ENCODE data around the gene UGT1A8.
"Not testable (repeated sequence)": the region's sequence is repeated elsewhere in the genome, so short reads cannot be mapped to it uniquely, and the experiment has no call there.

UGT1A8 gene

DNA sequence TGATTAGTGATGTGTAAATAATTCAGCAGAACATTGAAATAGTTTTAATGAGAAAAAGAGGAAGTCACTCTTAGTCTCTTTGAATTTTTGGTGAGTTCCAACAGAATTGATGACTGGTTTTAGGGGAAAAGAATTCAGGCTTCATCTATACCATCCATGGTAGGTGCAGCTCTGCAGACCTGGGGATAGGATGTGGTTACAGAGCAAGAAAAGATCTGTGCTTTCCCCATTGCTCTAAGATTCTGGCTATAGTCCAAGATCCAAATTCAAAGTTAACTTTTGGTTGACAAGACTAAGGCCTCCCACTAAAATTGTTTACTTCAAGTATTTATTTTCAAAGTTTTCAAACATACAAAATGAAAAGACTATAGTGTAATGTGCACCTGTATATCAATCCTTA, 22.4 kb downstream of the UGT1A8 start:
- DNase-seq (ENCODE audit: low read depth in 2 of 2) = no peak

DNA sequence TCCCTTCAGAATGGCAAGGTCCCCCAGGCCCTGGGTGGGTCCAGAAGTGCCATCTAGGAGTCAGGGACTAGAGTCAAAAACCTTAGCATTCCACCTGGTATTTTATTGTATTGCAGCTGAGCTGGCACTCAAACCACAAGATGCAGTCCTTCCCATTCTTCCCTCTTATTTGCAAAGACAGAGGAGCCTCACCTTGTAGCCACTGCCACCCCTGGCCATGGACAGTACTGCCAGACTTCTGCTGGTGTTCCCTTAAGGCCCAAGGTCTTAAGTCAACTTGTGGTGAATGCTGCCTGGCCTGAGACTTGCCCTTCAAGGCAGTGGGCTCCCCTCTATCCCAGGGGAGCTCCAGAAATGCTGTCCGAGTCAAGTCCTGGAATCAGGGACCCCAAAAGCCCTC, 25.7 kb downstream of the UGT1A8 start:
- DNase-seq (ENCODE audit: low read depth in 2 of 2) = no peak

DNA sequence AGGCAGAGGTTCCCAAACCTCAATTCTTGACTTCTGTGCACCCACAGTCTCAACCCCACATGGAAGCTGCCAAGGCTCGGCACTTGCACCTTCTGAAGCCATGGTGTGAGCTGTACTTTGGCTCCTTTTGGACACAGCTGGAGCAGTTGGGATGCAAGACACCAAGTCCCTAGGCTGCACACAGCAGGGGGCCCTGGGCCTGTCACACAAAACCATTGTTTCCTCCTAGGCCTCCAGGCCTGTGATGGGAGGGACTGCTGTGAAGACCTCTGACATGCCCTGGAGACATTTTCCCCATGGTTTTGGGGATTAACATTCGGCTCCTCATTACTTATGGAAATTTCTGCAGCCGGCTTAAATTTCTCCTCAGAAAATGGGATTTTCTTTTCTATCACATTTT, 28.6 kb downstream of the UGT1A8 start:
- not testable (repeated sequence) for DNase-seq (ENCODE audit: low read depth in 2 of 2)

DNA sequence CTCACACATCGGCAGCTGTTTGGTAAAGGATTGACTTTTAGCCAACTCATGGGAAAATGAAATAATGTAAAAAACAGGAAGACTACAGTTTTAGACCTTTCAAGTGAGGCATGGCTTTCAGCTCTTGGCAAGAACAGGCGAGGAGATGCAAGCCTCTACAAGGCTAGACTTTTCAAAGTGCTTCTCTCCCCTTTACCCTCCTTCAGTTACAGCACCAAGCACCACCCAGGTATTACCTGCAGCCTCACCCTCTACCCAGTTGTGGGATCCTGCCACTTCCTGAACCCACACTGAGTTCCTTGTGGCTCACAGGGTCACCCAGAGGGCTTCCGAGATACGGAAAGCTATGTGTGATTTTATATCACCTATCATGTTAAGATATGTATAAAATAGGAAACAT, 33.5 kb downstream of the UGT1A8 start:
- no peak for DNase-seq (ENCODE audit: low read depth in 2 of 2)

DNA sequence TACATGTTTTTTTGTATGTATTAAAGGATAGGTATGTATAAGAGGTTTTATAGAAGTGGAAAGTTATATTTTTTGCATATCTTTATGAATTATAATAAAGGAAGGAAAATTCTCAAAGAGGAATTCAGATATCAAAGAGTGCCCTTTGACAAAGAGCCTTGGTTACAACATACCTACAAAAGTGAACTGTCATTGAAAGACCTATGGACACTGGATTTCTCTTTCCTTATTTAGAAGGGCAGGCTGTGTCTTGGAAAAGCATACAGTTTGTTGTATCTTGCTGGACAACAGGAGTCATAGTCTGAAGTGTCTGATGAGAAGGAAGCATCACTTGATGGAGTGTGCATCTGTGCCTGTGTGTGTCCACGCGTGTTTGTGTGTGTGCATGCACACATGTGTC, 34.0 kb downstream of the UGT1A8 start:
- DNase-seq (ENCODE audit: low read depth in 2 of 2) = no peak

DNA sequence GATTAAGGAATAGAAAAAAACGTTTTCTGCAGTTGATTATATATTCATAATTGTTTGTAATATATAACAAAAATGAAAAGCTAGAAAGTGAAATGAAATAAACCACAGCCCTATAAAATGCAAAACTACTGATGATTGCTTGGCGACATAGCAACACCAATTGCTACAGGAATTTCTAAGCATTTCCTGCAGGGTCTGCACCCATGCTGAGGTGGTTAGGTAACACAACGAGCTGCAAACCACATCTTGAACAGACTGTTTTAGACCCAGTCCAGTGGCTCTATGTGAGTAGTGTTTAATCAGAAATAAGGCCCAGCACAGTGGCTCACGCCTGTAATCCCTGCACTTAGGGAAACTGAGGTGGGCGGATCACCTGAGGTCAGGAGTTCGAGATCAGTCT, 37.1 kb downstream of the UGT1A8 start:
- DNase-seq (ENCODE audit: low read depth in 2 of 2) = no peak

DNA sequence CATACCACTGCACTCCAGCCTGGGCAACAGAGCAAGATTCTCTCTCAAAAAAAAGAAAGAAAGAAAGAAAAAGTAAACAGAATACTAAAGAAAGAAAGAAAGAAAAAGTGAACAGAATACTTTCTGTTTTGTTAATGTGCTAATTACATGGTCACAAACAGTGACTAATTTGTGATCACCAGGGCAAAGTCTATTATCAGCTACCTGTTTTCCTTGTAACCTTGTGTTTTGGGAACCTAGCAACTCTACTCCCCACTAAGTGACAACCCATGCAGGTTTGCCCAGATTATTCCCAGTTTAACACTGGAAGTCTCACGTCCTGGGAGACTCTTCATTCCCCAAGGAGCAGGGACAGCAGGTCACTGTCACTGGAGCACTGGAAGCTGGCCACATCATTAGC, 37.6 kb downstream of the UGT1A8 start:
- no peak for DNase-seq (ENCODE audit: low read depth in 2 of 2)

DNA sequence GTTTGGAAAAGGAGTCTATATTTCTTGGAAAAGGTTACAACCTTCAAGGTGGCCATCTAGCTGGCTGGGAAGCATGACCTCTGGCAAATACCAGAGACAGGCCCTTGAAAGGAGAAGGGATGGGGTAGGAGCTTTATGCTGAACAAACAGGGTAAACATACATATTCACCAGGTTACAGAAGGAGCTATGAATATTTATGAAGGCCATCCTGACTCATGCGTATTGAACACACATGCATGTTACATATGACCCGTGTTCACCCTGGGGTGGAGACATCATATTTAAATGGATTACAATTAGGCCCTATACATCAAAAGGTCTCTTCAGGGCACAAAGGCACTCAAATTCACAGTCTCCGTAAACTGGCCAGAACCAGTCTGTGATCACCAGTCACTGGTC, 38.5 kb downstream of the UGT1A8 start:
- DNase-seq (ENCODE audit: low read depth in 2 of 2) = not testable (repeated sequence)

DNA sequence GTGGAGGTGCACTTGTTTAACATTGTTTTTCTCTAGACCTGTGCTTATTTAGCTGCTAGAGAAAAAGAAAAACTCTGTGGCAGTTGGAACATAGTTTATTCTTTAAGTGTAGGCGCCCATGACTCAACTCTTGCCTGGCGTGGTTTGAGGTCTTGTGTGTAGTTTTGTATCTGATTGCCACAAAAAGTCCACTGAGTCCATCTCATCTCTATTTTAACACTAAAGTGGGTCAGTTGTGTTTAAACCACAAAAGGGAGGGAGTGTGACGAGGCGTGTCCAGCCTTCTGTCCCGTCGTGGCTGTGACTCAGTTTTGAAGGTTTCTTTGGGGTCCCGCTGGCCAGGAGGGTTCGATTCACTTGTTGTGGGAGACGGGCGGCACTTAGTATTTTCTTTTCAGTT, 39.0 kb downstream of the UGT1A8 start:
- no peak for DNase-seq (ENCODE audit: low read depth in 2 of 2)

DNA sequence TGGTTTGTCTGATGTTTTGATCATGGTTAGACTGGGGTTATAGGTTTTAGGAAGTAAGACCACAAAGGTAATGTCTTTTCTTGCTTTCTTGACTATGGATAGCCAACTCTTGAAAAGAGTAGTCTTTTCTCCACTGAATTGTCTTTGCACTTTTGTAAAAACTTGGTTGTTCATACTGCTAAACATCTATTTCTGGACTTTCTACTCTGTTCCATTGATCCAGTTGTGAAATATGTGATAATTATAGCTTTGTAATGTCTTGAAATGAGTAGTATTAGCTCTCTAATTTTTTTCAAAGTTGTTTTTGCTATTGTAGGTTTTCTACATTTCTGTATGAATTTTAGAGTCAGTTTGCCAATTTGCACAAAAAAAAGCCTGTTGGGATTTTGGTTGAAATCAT, 41.2 kb downstream of the UGT1A8 start:
- DNase-seq (ENCODE audit: low read depth in 2 of 2) = no peak

DNA sequence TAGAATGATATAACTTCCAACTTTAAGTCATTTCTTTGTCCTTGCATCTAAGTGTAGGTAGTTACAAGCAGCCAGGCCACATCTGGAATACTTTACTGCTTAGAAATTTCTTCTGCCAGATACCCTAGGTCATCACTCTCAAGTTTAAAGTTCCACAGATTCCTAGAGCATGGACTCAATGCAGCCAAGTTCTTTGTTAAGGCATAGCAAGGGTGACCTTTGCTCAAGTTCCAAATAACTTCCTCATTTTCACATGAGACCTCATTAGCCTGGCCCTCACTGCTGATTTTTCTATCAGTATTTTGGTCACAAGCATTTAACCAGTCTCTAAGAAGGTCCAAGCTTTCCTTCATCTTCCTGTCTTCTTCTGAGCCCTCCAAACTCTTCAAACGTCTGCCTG, 46.5 kb downstream of the UGT1A8 start:
- no peak for DNase-seq (ENCODE audit: low read depth in 2 of 2)

DNA sequence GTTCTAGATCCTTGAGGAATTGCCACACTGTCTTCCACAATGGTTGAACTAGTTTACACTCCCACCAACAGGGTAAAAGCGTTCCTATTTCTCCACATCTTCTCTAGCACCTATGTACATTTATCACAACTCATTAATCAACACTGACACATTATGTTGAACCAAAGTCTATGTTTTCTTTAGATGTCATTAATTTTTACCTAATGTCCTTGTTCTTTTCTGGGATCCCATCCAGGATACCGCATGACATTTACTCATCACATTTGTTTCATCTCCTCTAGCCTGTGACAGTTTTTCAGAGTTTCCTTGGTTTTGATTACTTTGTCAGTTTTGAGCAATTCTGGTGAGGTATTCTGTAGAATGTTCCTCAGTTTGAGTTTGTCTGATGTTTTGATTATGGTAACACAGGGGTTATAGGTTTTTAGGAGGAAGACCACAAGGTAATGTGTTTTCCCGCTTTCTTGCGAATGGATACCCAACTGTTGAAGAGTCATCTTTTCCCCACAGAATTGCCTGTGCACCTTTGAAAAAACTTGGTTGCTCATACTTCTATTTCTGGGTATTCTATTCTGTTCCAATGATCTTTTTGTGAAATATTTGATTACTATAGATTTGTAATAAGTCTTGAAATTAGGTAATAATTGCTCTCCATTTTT, 51.3 kb downstream of the UGT1A8 start:
- no peak for DNase-seq (ENCODE audit: low read depth in 2 of 2)

DNA sequence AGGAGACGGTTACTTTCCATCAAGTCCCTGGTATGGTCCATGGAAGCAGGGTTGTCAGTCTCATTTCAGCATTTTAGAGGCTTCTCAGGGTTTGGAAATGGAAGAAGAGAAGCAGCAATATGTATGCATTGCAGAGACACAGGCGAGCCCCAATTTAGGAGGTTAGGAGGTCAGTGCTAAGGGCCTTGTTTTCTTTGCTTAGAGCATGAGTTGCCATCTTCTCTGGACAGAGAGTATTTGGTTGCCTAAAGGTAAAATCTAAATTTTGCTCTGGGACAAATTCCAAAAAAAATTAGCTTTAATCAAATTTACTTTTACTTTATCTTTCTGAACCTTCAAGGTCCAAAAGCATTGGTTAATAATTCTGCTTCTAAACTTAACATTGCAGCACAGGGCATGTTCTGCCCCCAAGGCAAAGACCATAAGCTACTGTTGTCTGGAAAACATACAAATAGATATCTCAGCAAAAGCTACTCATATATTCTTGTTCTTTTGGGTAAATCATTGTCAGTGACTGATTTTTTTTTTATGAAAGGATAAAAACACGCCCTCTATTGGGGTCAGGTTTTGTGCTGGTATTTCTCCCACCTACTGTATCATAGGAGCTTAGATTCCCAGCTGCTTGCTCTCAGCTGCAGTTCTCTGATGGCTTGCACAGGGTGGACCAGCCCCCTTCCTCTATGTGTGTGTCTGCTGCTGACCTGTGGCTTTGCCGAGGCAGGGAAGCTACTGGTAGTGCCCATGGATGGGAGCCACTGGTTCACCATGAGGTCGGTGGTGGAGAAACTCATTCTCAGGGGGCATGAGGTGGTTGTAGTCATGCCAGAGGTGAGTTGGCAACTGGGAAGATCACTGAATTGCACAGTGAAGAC, 54.1 kb downstream of the UGT1A8 start, which contains the start of gene UGT1A9:
Gene UGT1A9, plus strand, starts transcription at position 609 of the 872 bp plus-strand sequence. Its CDS starts 37 bp downstream, at position 646.
- no peak for DNase-seq (ENCODE audit: low read depth in 2 of 2)

DNA sequence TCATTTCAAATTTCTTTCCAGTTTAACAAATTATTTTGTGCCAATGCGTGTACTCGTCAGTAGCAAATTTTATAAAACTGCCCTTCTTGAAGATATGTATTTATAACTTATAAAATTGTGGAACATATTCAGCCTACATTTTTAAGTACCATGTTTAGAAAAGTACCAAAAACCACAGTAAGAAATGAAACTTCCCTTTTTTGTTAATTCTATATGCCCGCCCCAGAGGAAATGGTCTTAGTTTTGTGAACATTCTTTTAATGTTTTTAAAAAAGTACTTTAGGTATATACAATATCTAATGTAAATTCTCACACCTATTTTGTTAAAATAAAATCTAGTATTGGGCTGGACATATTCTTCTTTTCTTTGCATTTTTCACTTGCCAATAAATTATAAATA, 55.5 kb downstream of the UGT1A8 start:
- no peak for DNase-seq (ENCODE audit: low read depth in 2 of 2)

DNA sequence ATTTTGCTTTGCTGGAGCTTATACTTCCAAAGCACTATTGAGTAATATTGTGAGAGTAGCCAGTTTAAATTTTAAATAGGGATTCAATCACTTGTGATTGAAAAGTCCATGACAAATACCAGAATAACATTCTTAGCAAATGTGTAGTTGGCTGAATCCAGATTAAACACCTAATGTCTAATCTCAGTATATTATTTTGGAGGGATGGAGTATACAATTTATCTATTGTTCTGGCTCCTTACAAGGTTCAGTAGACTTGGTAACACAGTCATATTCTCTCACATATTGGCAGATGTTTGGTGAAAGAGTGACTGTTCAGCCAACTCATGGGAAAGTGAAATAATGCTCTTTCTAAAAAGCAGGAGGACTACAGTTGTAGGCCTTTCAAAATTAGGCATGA, 56.5 kb downstream of the UGT1A8 start:
- no peak for DNase-seq (ENCODE audit: low read depth in 2 of 2)

DNA sequence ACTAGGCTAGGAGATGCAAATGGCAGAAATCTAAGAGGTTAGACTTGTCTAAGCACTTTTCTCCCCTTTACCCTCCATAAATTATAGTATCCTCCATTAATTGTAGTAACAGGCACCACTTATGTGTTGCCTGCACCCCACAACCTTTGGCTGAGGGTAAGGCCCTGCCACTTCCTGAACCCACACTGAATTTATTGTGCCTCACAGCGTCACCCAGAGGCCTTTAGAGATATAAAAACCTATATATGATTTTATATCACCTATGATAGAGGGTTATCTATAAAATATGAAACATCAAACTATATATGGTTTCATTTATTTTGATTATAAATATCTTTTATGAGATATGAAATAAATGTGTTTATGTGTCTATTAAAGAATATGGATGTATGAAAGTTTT, 56.9 kb downstream of the UGT1A8 start:
- no peak for DNase-seq (ENCODE audit: low read depth in 2 of 2)

DNA sequence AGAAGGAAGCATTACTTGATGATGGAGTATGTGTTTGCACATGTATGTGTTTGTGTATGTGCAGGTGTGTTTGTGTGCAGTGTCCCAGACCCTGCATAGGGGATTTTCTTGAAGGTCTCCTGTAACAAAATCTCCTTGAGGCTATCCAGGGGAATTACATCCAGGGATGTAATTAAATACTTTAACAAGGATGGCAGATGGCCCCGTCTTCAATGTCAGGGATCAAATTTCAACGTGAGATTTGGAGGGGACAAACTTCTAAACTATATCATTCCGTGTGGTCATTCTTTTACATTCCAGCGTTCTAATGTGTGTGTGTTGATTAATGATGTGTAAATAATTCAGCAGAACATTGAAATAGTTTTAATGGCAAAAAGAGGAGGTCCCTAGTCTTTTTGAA, 57.6 kb downstream of the UGT1A8 start:
- DNase-seq (ENCODE audit: low read depth in 2 of 2) = no peak

DNA sequence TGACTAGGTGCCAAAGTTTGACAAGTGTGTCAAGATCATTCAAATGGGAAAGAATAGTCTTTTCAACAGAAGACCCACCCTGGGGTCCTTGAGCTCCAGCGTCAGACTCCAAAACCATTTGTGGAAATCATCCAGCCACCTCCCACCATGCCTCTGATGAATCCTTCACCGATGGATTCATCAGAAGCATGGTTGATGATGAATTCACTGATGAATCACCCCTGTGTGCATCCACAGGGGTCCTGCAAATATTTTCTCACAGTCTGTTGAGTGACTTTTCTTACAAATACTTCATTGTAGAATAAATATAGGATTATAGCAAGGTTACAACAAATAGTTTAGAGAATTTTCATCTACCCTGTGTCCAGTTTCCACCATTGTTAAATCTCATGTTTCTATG, 58.6 kb downstream of the UGT1A8 start:
- no peak for DNase-seq (ENCODE audit: low read depth in 2 of 2)

DNA sequence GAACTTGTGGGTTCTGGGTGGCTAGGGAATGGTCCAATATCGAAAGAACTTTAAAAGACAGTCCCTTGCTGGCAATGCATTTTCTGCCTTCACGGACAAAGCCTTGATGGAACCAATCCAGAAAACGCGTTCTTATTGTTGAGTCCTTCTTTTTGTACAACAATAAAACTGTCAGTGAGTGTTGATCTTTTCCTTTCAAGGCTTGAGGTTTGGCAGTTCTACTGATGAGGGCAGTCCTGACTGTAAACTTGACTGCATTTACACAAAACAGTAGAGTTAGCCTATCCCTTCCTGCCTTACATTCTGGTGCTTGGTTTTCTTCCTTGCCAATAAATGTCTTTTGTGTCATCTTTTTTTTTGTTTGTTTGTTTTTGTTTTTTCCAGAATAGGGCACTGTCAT, 61.8 kb downstream of the UGT1A8 start:
- DNase-seq (ENCODE audit: low read depth in 2 of 2) = no peak

DNA sequence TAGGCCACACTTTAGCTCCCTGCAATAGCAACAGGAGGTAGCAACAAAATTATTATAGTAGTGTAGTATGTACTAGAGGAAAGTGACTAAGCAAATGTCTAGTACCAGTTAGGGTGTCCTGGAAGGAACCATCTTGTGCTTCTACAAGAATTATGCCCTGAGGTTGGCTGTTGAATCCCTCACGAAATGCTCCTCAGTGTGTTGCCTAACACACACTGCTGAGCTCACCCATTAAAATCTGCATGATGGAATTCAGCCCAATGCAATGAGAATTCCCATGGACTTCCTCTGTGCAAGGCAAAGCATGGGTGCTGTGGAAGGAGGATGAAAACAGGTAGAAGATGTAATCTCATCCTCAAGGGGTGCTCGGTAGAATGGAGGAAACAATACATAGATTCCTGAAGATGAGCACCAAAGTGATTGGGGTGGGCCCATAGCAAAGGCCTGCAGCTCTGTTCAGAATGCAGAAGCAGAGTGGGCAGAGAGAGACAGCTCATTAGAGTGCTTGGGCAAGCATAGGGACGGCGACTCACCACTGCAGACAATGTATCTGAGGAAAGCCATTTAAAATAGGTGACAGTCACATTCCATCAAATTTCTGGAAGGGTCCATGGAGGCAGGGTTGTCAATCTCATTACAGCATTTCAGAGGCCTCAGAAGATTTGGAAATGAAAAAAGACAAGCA, 63.1 kb downstream of the UGT1A8 start:
- no peak for DNase-seq (ENCODE audit: low read depth in 2 of 2)

DNA sequence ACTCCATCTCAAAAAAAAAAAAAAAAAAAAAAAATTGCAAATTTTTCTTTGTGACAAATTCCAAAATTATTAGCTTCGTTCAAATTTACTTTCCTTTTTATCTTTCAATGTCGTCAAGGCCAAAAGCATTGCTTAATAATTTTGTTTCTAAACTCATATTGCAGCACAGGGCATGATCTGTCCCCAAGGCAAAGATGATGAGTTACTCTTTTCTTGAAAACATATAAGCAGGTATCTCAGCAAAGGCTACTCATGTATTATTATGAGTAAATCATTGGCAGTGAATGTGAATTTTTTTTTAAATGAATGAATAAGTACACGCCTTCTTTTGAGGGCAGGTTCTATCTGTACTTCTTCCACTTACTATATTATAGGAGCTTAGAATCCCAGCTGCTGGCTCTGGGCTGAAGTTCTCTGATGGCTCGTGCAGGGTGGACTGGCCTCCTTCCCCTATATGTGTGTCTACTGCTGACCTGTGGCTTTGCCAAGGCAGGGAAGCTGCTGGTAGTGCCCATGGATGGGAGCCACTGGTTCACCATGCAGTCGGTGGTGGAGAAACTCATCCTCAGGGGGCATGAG, 64.2 kb downstream of the UGT1A8 start, which contains the start of gene UGT1A7:
Gene UGT1A7, plus strand, starts transcription at position 381 of the 579 bp plus-strand sequence. Its CDS starts 37 bp downstream, at position 418.
- no peak for DNase-seq (ENCODE audit: low read depth in 2 of 2)

DNA sequence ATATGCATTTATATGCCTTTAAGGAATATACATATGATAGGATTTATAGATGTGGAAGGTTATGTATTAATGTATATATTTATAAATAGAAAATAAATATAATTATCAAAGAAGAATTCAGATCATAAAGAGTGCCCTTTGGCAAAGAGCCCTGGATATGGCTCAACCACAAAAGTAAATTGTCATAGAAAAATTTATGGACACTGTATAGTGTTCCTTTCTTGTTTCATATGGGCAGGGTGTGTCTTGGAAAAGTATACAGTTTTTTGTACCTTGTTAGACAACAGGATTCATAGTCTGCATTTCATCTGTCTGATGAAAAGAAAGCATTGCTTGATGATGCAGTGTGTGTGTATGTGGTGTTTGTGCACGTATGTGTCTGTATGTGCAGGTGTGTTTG, 67.2 kb downstream of the UGT1A8 start:
- no peak for DNase-seq (ENCODE audit: low read depth in 2 of 2)

All from fibroblast of skin of left biceps (primary cell).